Mesothelial cell of epicardium (in vitro differentiated cells): Measurements from ENCODE around the gene EML6. TPM values are rescaled to one million over a fixed set of nuclear protein-coding genes. Genes with fewer than 3 reads are reported as not detected.
A peak's percentile ranks its signal among the peaks of the same experiment; 100 is the strongest.

ENCODE experiments used
- DNase-seq, 2 experiments: peaks; one replicate each; pipeline ENCODE4 v3.0.0; 2021; ENCODE audit warnings: low spot score in 2 of 2; ENCODE audit not compliant: unreplicated experiment in 2 of 2
- H3K27ac Mint-ChIP-seq: 2 replicates; pipeline ENCODE4 v1.8.0; 2021; ENCODE audit warnings: mixed read lengths
- H3K27me3 Mint-ChIP-seq: 2 replicates; pipeline ENCODE4 v1.8.0; 2021; ENCODE audit warnings: low read depth, mixed read lengths
- H3K36me3 Mint-ChIP-seq: 2 replicates; pipeline ENCODE4 v1.8.0; 2021; ENCODE audit warnings: mixed read lengths
- H3K4me1 Mint-ChIP-seq: 2 replicates; pipeline ENCODE4 v1.8.0; 2021; ENCODE audit warnings: mixed read lengths
- H3K4me3 Mint-ChIP-seq: 2 replicates; pipeline ENCODE4 v1.8.0; 2021; ENCODE audit warnings: mild to moderate bottlenecking, moderate library complexity, mixed read lengths
- H3K9me3 Mint-ChIP-seq: 2 replicates; pipeline ENCODE4 v1.8.0; 2021; ENCODE audit warnings: mixed read lengths
- CTCF ChIP-seq: fragments of 200-600 bp; sonication (generic); IDR thresholded peaks from one replicate; pipeline ENCODE4 v1.5.0; 2021; ENCODE audit warnings: antibody characterized with exemption; ENCODE audit not compliant: unreplicated experiment
- total RNA-seq: library from RNA; stranded (reverse); gene quantifications from 3 replicates; pipeline ENCODE4 v1.2.1, GENCODE V29; 2021

Gene EML6
- total RNA-seq, 1 donor from 2014 or later, result 2.3 TPM

- no peak for TF ChIP-seq CTCF
- Mint-ChIP-seq H3K36me3 (no peaks in the 10 kb centered on the region), H3K4me1 (no peaks in the 10 kb centered on the region), H3K9me3 (peaks cover 31% of the 10 kb centered on the region), H3K4me3 (no peak overlapping the region), H3K27ac (no peak overlapping the region), H3K27me3 (no peaks in the 10 kb centered on the region)
- no peak for DNase-seq
These were observed 23.8 kb upstream of the EML6 start for GRCh38 chr2:54699665-54700064.

- DNase-seq, result no peak
- H3K27me3 Mint-ChIP-seq, result no peaks in the 10 kb centered on the region
- no peak for TF ChIP-seq CTCF
- peaks cover 2% of the 10 kb centered on the region for H3K4me1 Mint-ChIP-seq
- no peak overlapping the region for H3K4me3 Mint-ChIP-seq
- H3K9me3 Mint-ChIP-seq, result peaks cover 31% of the 10 kb centered on the region
- H3K36me3 Mint-ChIP-seq, result no peaks in the 10 kb centered on the region
- H3K27ac Mint-ChIP-seq, result no peak overlapping the region
These were observed 22.4 kb upstream of the EML6 start for GRCh38 chr2:54701029-54701428.

GRCh38 chr2:54704238-54704637, 19.2 kb upstream of the EML6 start:
- TF ChIP-seq CTCF, result no peak
- no peaks in the 10 kb centered on the region for H3K36me3 Mint-ChIP-seq
- peaks cover 26% of the 10 kb centered on the region for H3K9me3 Mint-ChIP-seq
- peaks cover 2% of the 10 kb centered on the region for H3K4me1 Mint-ChIP-seq
- DNase-seq, result no peak
- H3K4me3 Mint-ChIP-seq, result no peak overlapping the region
- H3K27ac Mint-ChIP-seq, result no peak overlapping the region
- no peaks in the 10 kb centered on the region for H3K27me3 Mint-ChIP-seq

GRCh38 chr2:54704688-54705605, 18.5 kb upstream of the EML6 start:
- peaks cover 24% of the 10 kb centered on the region for H3K9me3 Mint-ChIP-seq
- no peaks in the 10 kb centered on the region for H3K36me3 Mint-ChIP-seq
- H3K4me1 Mint-ChIP-seq, result peaks cover 2% of the 10 kb centered on the region
- no peak overlapping the region for H3K4me3 Mint-ChIP-seq
- no peaks in the 10 kb centered on the region for H3K27me3 Mint-ChIP-seq
- TF ChIP-seq CTCF, result peak; percentile 47
- no peak overlapping the region for H3K27ac Mint-ChIP-seq
- DNase-seq, result no peak

- no peak overlapping the region for H3K27ac Mint-ChIP-seq
- H3K36me3 Mint-ChIP-seq, result no peaks in the 10 kb centered on the region
- H3K4me3 Mint-ChIP-seq, result no peak overlapping the region
- peaks cover 2% of the 10 kb centered on the region for H3K27me3 Mint-ChIP-seq
- DNase-seq, result no peak
- TF ChIP-seq CTCF, result no peak
- peaks cover 2% of the 10 kb centered on the region for H3K4me1 Mint-ChIP-seq
- H3K9me3 Mint-ChIP-seq, result peaks cover 16% of the 10 kb centered on the region
These were observed 16.8 kb upstream of the EML6 start for GRCh38 chr2:54706622-54707021.
